Neural progenitor cell (in vitro differentiated cells): ENCODE measurements around the gene PRDX3. TPM values are rescaled to one million over a fixed set of nuclear protein-coding genes. Genes with fewer than 3 reads are reported as not detected.

ENCODE experiments used
- DNase-seq: peaks from one replicate; pipeline ENCODE4 v3.0.0-alpha.2; 2016; ENCODE audit warnings: low spot score
- H2AFZ ChIP-seq: fragments of 200-600 bp; sonication (generic); replicated peaks from 2 replicates; pipeline ENCODE4 v1.6.1; 2016; ENCODE audit warnings: antibody characterized with exemption
- H3F3A ChIP-seq: fragments of 200-600 bp; sonication (generic); 2 replicates; pipeline ENCODE4 v1.6.1; 2016; ENCODE audit warnings: antibody characterized with exemption, low read depth
- H3K27ac ChIP-seq: fragments of 200-600 bp; sonication (generic); 2 replicates; pipeline ENCODE4 v1.5.1; 2016; ENCODE audit warnings: mild to moderate bottlenecking
- H3K27me3 ChIP-seq: fragments of 200-600 bp; sonication (generic); 2 replicates; pipeline ENCODE4 v1.6.1; 2016; ENCODE audit warnings: mild to moderate bottlenecking, moderate library complexity
- H3K36me3 ChIP-seq: fragments of 200-600 bp; sonication (generic); 2 replicates; pipeline ENCODE4 v1.5.1; 2016
- H3K4me1 ChIP-seq: fragments of 200-600 bp; sonication (generic); 2 replicates; pipeline ENCODE4 v1.6.1; 2016; ENCODE audit warnings: mixed run types
- H3K4me2 ChIP-seq: fragments of 200-600 bp; sonication (generic); 2 replicates; pipeline ENCODE4 v1.6.1; 2016
- H3K4me3 ChIP-seq: fragments of 200-600 bp; sonication (generic); 2 replicates; pipeline ENCODE4 v1.5.1; 2016
- H3K79me2 ChIP-seq: fragments of 200-600 bp; sonication (generic); 2 replicates; pipeline ENCODE4 v1.6.1; 2016; ENCODE audit warnings: low read depth
- H3K9ac ChIP-seq: fragments of 200-600 bp; sonication (generic); 2 replicates; pipeline ENCODE4 v1.6.1; 2016
- H3K9me3 ChIP-seq: fragments of 200-600 bp; sonication (generic); 2 replicates; pipeline ENCODE4 v1.5.1; 2016; ENCODE audit warnings: low read depth
- H4K20me1 ChIP-seq: fragments of 200-600 bp; sonication (generic); 2 replicates; pipeline ENCODE4 v1.6.1; 2016; ENCODE audit warnings: low read depth
- H3K27ac Mint-ChIP-seq: 3 replicates; pipeline ENCODE4 v1.8.0; 2021; ENCODE audit warnings: mixed read lengths
- H3K27me3 Mint-ChIP-seq: 2 replicates; pipeline ENCODE4 v1.8.0; 2022; ENCODE audit warnings: low read depth, mild to moderate bottlenecking, inconsistent platforms, moderate library complexity, mixed read lengths; ENCODE audit not compliant: insufficient read depth
- H3K36me3 Mint-ChIP-seq: 3 replicates; pipeline ENCODE4 v1.8.0; 2021; ENCODE audit warnings: mixed read lengths
- H3K4me1 Mint-ChIP-seq: 3 replicates; pipeline ENCODE4 v1.8.0; 2021; ENCODE audit warnings: mixed read lengths
- H3K4me3 Mint-ChIP-seq: 3 replicates; pipeline ENCODE4 v1.8.0; 2021; ENCODE audit warnings: mild to moderate bottlenecking, moderate library complexity, mixed read lengths
- H3K9me3 Mint-ChIP-seq: 3 replicates; pipeline ENCODE4 v1.8.0; 2020; ENCODE audit warnings: mixed read lengths
- EZH2 ChIP-seq: fragments of 200-600 bp; sonication (generic); IDR thresholded peaks from 2 replicates; pipeline ENCODE4 v1.6.1; 2017; ENCODE audit warnings: antibody characterized with exemption, mild to moderate bottlenecking, moderate library complexity
- EZH2phosphoT487 ChIP-seq: fragments of 200-600 bp; sonication (generic); IDR thresholded peaks from 2 replicates; pipeline ENCODE4 v1.6.1; 2017; ENCODE audit warnings: antibody characterized with exemption
- total RNA-seq: library from RNA; depleted of rRNA; stranded (reverse); fragments of >200 nt; gene quantifications from 2 replicates; pipeline ENCODE4 v1.2.3, GENCODE V29; 2015; ENCODE audit warnings: low replicate concordance
- TF ChIP-seq, protein P1 (sequence below): fragments of 200-600 bp; sonication (generic); IDR thresholded peaks from 2 replicates; pipeline ENCODE4 v1.5.1; 2017; ENCODE audit warnings: antibody characterized with exemption, mild to moderate bottlenecking

Gene PRDX3
- total RNA-seq, 1 donor from 2014 or later = 405 TPM

- Histone ChIP-seq H3K79me2 (no peaks in the 10 kb centered on the region), H3K9me3 (no peaks in the 10 kb centered on the region), H3K27ac (no peak overlapping the region), H3K4me3 (no peak overlapping the region), H3K36me3 (no peaks in the 10 kb centered on the region), H3K4me1 (peaks cover 19% of the 10 kb centered on the region), H3F3A (peaks cover 19% of the 10 kb centered on the region), H3K9ac (no peak overlapping the region), H4K20me1 (peaks cover 8% of the 10 kb centered on the region), H3K4me2 (no peak overlapping the region), H3K27me3 (no peaks in the 10 kb centered on the region), H2AFZ (no peak overlapping the region)
- Mint-ChIP-seq H3K36me3 (peaks cover 5% of the 10 kb centered on the region), H3K4me3 (no peak overlapping the region), H3K4me1 (peaks cover 19% of the 10 kb centered on the region), H3K27ac (no peak overlapping the region), H3K9me3 (no peaks in the 10 kb centered on the region), H3K27me3 (peaks cover 2% of the 10 kb centered on the region)
- no peak for TF ChIP-seq EZH2
- TF ChIP-seq, protein P1, sequence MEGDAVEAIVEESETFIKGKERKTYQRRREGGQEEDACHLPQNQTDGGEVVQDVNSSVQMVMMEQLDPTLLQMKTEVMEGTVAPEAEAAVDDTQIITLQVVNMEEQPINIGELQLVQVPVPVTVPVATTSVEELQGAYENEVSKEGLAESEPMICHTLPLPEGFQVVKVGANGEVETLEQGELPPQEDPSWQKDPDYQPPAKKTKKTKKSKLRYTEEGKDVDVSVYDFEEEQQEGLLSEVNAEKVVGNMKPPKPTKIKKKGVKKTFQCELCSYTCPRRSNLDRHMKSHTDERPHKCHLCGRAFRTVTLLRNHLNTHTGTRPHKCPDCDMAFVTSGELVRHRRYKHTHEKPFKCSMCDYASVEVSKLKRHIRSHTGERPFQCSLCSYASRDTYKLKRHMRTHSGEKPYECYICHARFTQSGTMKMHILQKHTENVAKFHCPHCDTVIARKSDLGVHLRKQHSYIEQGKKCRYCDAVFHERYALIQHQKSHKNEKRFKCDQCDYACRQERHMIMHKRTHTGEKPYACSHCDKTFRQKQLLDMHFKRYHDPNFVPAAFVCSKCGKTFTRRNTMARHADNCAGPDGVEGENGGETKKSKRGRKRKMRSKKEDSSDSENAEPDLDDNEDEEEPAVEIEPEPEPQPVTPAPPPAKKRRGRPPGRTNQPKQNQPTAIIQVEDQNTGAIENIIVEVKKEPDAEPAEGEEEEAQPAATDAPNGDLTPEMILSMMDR = no peak
- TF ChIP-seq EZH2phosphoT487 = no peak
- no peak for DNase-seq
These were observed 16.0 kb downstream of the PRDX3 start for GRCh38 chr10:119162452-119163092.

DNA sequence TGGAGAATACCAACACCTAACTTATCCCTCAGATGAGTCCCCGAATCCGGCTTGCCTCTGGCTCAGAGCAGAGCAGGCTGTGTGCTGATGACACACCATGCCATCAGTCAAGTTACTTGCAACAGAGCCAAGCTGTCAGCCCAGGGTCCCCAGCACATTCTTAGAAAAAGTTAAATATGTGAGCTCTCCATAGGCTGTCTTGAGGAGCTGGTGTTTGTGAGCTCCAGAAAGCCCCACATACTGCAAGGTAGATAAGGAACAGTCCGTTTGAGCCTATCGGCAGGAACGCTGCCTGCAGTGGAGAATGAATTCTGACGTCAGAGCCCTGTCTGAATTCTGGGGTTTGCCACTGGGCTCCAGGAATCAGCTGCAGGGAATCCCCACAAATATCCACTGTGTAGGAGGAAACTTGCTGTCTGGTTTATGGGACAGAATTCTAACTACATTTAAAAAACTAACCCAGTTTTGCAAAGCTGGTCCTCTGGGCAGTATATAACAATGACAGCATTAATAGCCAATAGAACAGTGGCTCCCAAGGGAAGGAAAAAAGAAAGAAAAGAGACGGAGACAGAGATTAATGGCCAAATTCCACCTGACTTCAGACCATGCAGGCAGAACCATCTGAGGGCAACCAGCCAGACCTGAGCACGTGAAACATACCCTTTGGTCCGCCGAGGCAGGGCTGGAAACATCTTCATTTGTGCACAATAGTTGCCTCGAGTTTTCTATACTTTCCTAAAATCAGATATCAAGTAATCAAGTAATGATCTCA, 16.7 kb downstream of the PRDX3 start:
- no peaks in the 10 kb centered on the region for H3K9me3 Mint-ChIP-seq
- H3K36me3 Mint-ChIP-seq = peaks cover 5% of the 10 kb centered on the region
- H4K20me1 ChIP-seq = peaks cover 7% of the 10 kb centered on the region
- H3K4me1 Mint-ChIP-seq = peaks cover 15% of the 10 kb centered on the region
- no peak overlapping the region for H3K27ac ChIP-seq
- no peak overlapping the region for H3K4me2 ChIP-seq
- peaks cover 2% of the 10 kb centered on the region for H3K27me3 Mint-ChIP-seq
- peak overlapping the region; percentile 42 for H3K9ac ChIP-seq
- no peaks in the 10 kb centered on the region for H3K9me3 ChIP-seq
- no peaks in the 10 kb centered on the region for H3K36me3 ChIP-seq
- no peaks in the 10 kb centered on the region for H3K79me2 ChIP-seq
- H2AFZ ChIP-seq = no peak overlapping the region
- no peak overlapping the region for H3K4me3 ChIP-seq
- no peak overlapping the region for H3K4me3 Mint-ChIP-seq
- no peaks in the 10 kb centered on the region for H3K27me3 ChIP-seq
- no peak for DNase-seq
- H3K4me1 ChIP-seq = peaks cover 12% of the 10 kb centered on the region
- peaks cover 12% of the 10 kb centered on the region for H3F3A ChIP-seq
- no peak for TF ChIP-seq EZH2
- TF ChIP-seq EZH2phosphoT487 = no peak
- TF ChIP-seq, protein P1 = no peak
- no peak overlapping the region for H3K27ac Mint-ChIP-seq

- peaks cover 8% of the 10 kb centered on the region for H3K36me3 Mint-ChIP-seq
- TF ChIP-seq EZH2 = no peak
- TF ChIP-seq EZH2phosphoT487 = no peak
- TF ChIP-seq, protein P1 = no peak
- no peak for DNase-seq
- H3K4me1 Mint-ChIP-seq = no peaks in the 10 kb centered on the region
- no peak overlapping the region for H3K4me3 Mint-ChIP-seq
- H4K20me1 ChIP-seq = no peaks in the 10 kb centered on the region
- no peaks in the 10 kb centered on the region for H3K79me2 ChIP-seq
- H2AFZ ChIP-seq = no peak overlapping the region
- no peak overlapping the region for H3K27ac ChIP-seq
- H3K4me1 ChIP-seq = no peaks in the 10 kb centered on the region
- no peaks in the 10 kb centered on the region for H3F3A ChIP-seq
- no peak overlapping the region for H3K4me3 ChIP-seq
- H3K27ac Mint-ChIP-seq = no peak overlapping the region
- no peak overlapping the region for H3K4me2 ChIP-seq
- H3K9me3 Mint-ChIP-seq = no peaks in the 10 kb centered on the region
- no peaks in the 10 kb centered on the region for H3K27me3 ChIP-seq
- no peak overlapping the region for H3K9ac ChIP-seq
- no peaks in the 10 kb centered on the region for H3K36me3 ChIP-seq
- H3K27me3 Mint-ChIP-seq = no peaks in the 10 kb centered on the region
- H3K9me3 ChIP-seq = no peaks in the 10 kb centered on the region
These were observed 19.3 kb downstream of the PRDX3 start for GRCh38 chr10:119159332-119159731.
